ENCODE data around the gene PLCB1.

The PLCB1 gene

GRCh38 chr20:8254911-8255582, 123.0 kb downstream of the PLCB1 start:
- Histone ChIP-seq H3K36me3 (ENCODE audit: control insufficient read depth, low read length) (no peaks in the 10 kb centered on the region), H3K9me3 (ENCODE audit: control insufficient read depth, insufficient read depth, low read length) (no peaks in the 10 kb centered on the region), H3K9me2 (replicated peaks; ENCODE audit: control insufficient read depth, low read length) (no peaks in the 10 kb centered on the region), H3K4me2 (ENCODE audit: low read length) (no peak overlapping the region), H3K4me1 (ENCODE audit: control insufficient read depth, low read length) (no peaks in the 10 kb centered on the region), H3K4me3 (ENCODE audit: low read length) (no peak overlapping the region), H4K20me1 (ENCODE audit: control insufficient read depth, insufficient read depth, low read depth, low read length) (no peaks in the 10 kb centered on the region), H3F3A (ENCODE audit: control insufficient read depth, insufficient read depth) (no peaks in the 10 kb centered on the region), H3K27me3 (ENCODE audit: control insufficient read depth, low read length) (no peaks in the 10 kb centered on the region), H3K27ac (ENCODE audit: low read depth, low read length) (no peak overlapping the region), H3K79me2 (ENCODE audit: control insufficient read depth, low read length) (no peaks in the 10 kb centered on the region)
- TF ChIP-seq CTCF (IDR thresholded peaks at IDR 0.05; ENCODE audit: low read depth, low read length, poor library complexity, severe bottlenecking) = no peak
- TF ChIP-seq EZH2phosphoT487 (IDR thresholded peaks at IDR 0.05; ENCODE audit: borderline replicate concordance, low read length) = no peak

GRCh38 chr20:8255945-8256632, 124.0 kb downstream of the PLCB1 start:
- H3K27me3 ChIP-seq (ENCODE audit: control insufficient read depth, low read length) = no peaks in the 10 kb centered on the region
- TF ChIP-seq CTCF (IDR thresholded peaks at IDR 0.05; ENCODE audit: low read depth, low read length, poor library complexity, severe bottlenecking) (no peak), EZH2phosphoT487 (IDR thresholded peaks at IDR 0.05; ENCODE audit: borderline replicate concordance, low read length) (no peak)
- H3K4me3 ChIP-seq (ENCODE audit: low read length) = no peak overlapping the region
- no peaks in the 10 kb centered on the region for H3K4me1 ChIP-seq (ENCODE audit: control insufficient read depth, low read length)
- H3K36me3 ChIP-seq (ENCODE audit: control insufficient read depth, low read length) = no peaks in the 10 kb centered on the region
- no peaks in the 10 kb centered on the region for H3K79me2 ChIP-seq (ENCODE audit: control insufficient read depth, low read length)
- H4K20me1 ChIP-seq (ENCODE audit: control insufficient read depth, insufficient read depth, low read depth, low read length) = no peaks in the 10 kb centered on the region
- H3K9me3 ChIP-seq (ENCODE audit: control insufficient read depth, insufficient read depth, low read length) = no peaks in the 10 kb centered on the region
- H3F3A ChIP-seq (ENCODE audit: control insufficient read depth, insufficient read depth) = no peaks in the 10 kb centered on the region
- H3K4me2 ChIP-seq (ENCODE audit: low read length) = no peak overlapping the region
- no peak overlapping the region for H3K27ac ChIP-seq (ENCODE audit: low read depth, low read length)
- H3K9me2 ChIP-seq (replicated peaks; ENCODE audit: control insufficient read depth, low read length) = no peaks in the 10 kb centered on the region

DNA sequence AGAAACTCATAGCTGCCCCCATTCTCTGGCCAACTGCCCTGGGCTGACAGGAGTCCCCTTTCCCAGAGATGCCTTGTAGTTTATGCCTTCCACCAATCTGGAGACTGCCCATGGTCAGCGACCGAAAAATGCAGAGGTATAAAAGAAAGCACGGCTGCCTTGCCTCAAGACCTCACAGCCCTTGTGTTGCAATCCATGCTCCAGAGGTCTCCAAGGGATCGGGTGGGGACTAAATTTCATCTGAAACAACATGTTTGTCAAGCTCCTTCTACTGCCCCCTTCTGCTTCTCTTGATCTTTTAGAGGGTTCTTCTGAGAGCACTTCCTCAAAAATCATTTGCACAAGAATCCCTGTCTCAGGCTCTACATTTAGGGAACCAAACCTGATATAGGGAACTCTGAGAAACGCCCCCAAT, 128.8 kb downstream of the PLCB1 start:
- no peaks in the 10 kb centered on the region for H3K4me1 ChIP-seq (ENCODE audit: control insufficient read depth, low read length)
- no peaks in the 10 kb centered on the region for H3K36me3 ChIP-seq (ENCODE audit: control insufficient read depth, low read length)
- H3K79me2 ChIP-seq (ENCODE audit: control insufficient read depth, low read length) = no peaks in the 10 kb centered on the region
- no peak overlapping the region for H3K4me2 ChIP-seq (ENCODE audit: low read length)
- no peak overlapping the region for H3K27ac ChIP-seq (ENCODE audit: low read depth, low read length)
- no peak overlapping the region for H3K4me3 ChIP-seq (ENCODE audit: low read length)
- H3K27me3 ChIP-seq (ENCODE audit: control insufficient read depth, low read length) = no peaks in the 10 kb centered on the region
- no peaks in the 10 kb centered on the region for H3K9me3 ChIP-seq (ENCODE audit: control insufficient read depth, insufficient read depth, low read length)
- no peaks in the 10 kb centered on the region for H3K9me2 ChIP-seq (replicated peaks; ENCODE audit: control insufficient read depth, low read length)
- no peaks in the 10 kb centered on the region for H4K20me1 ChIP-seq (ENCODE audit: control insufficient read depth, insufficient read depth, low read depth, low read length)
- H3F3A ChIP-seq (ENCODE audit: control insufficient read depth, insufficient read depth) = no peaks in the 10 kb centered on the region
- no peak for TF ChIP-seq EZH2phosphoT487 (IDR thresholded peaks at IDR 0.05; ENCODE audit: borderline replicate concordance, low read length)
- TF ChIP-seq CTCF (IDR thresholded peaks at IDR 0.05; ENCODE audit: low read depth, low read length, poor library complexity, severe bottlenecking) = no peak
